ENCODE data around the gene CCDC50. TPM values are rescaled to one million over a fixed set of nuclear protein-coding genes. Genes with fewer than 3 reads are reported as not detected.

The CCDC50 gene
- total RNA-seq, 1 experiment from 2014 or later = 80.9 TPM

DNA sequence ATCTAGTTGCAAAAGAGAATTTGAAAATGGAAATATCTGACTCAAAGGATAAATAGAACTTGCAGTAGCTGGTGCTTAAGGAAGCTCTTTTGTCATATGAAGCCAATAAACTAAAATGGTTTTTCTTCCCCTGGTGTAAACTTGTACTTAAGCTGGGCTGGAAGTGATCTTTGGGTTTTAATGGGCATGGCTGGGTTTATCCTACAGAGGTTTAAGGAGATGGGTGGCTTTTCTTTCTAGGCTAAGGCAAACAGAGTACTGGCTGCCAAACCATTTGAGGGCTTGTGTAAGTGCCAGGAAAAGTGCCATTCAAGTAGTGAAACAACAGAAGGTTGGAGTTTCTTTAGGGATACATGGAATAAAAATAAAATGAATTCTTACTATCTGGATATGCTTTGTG, 13.2 kb downstream of the CCDC50 start:
- BruUV-seq (replicated peaks) = no TSS peak
- peak; percentile 50 for ATAC-seq
- no peaks in the 10 kb centered on the region for H3K27me3 ChIP-seq (ENCODE audit: low read length)
- intact Hi-C loops (cut with micrococcal nuclease) = no loop called here
- ChIA-PET CTCF (interaction anchor here (0.5 kb wide), 1 partner anchor 924 kb away, joined by 4 read pairs; no protein-coding TSS in a partner anchor), POLR2A (ENCODE audit: unreplicated experiment) (interaction anchor here (0.7 kb wide), 1 partner anchor 415 kb away, joined by 3 read pairs; no protein-coding TSS in a partner anchor)
- no peaks in the 10 kb centered on the region for H3K36me3 ChIP-seq (ENCODE audit: low read depth, low read length)
- H3K4me3 ChIP-seq (ENCODE audit: low read length) = no peak overlapping the region
- peak overlapping the region; percentile 34 for H3K27ac ChIP-seq (ENCODE audit: low read length)
- peaks cover 12% of the 10 kb centered on the region; the same call in 1 of the 2 replicates for H4K20me1 ChIP-seq (ENCODE audit: low read length)
- DNase-seq = peak; percentile 27
- H2AFZ ChIP-seq (ENCODE audit: low read length) = no peak overlapping the region
- no peaks in the 10 kb centered on the region for H3K9me2 ChIP-seq (replicated peaks; ENCODE audit: low read length)
- no peak for TF ChIP-seq EZH2phosphoT487 (IDR thresholded peaks at IDR 0.05; ENCODE audit: borderline replicate concordance, low read length)
- TF ChIP-seq CTCF (conservative IDR thresholded peaks at IDR 0.05; ENCODE audit: low read depth, low read length) = no peak
- TF ChIP-seq EZH2 (IDR thresholded peaks at IDR 0.05; ENCODE audit: low read length, unreplicated experiment) = no peak
- H3F3A ChIP-seq (ENCODE audit: low read length, unreplicated experiment) = peaks cover 4% of the 10 kb centered on the region
- no peaks in the 10 kb centered on the region for H3K9me3 ChIP-seq (ENCODE audit: low read length)
- H3K79me2 ChIP-seq (ENCODE audit: low read length) = peaks cover 98% of the 10 kb centered on the region
- H3K4me2 ChIP-seq (ENCODE audit: low read length) = peak overlapping the region; percentile 18; the same call in 1 of the 2 replicates
- H3K9ac ChIP-seq (ENCODE audit: low read length) = no peak overlapping the region
- peaks cover 57% of the 10 kb centered on the region for H3K4me1 ChIP-seq (ENCODE audit: insufficient read depth, low read length)

DNA sequence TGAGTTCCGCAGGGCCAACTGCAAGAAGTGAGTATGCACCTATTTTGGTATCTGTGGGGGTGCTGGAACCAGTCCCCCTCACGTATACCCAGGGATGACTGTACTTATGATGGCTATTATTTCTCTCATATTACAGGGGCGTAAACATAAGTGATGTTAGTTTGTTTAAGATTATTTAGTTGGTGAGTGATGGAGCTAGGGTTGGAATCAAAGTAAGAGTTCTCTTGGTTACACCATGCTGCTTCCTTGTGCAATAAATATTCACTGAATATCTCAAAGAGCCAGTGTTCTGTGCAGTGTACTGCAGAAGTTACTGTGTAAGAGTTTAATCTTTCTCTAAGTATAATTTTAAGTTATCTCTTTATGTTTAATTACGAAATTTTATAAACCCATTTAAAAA, 13.9 kb downstream of the CCDC50 start:
- CTCF ChIA-PET = interaction anchor here (0.5 to 0.6 kb wide), 2 partner anchors 58 to 923 kb away, joined by 4 to 9 read pairs; no protein-coding TSS in a partner anchor
- BruUV-seq (replicated peaks) = no TSS peak
- intact Hi-C loops (cut with micrococcal nuclease) = no loop called here
- peak; percentile 63 for DNase-seq
- Histone ChIP-seq H3F3A (ENCODE audit: low read length, unreplicated experiment) (peaks cover 4% of the 10 kb centered on the region), H3K9ac (ENCODE audit: low read length) (no peak overlapping the region), H4K20me1 (ENCODE audit: low read length) (peaks cover 12% of the 10 kb centered on the region; the same call in 1 of the 2 replicates), H3K4me3 (ENCODE audit: low read length) (no peak overlapping the region), H3K79me2 (ENCODE audit: low read length) (peaks cover 100% of the 10 kb centered on the region), H3K4me1 (ENCODE audit: insufficient read depth, low read length) (peaks cover 56% of the 10 kb centered on the region), H3K36me3 (ENCODE audit: low read depth, low read length) (no peaks in the 10 kb centered on the region), H3K9me3 (ENCODE audit: low read length) (no peaks in the 10 kb centered on the region), H3K9me2 (replicated peaks; ENCODE audit: low read length) (no peaks in the 10 kb centered on the region), H3K4me2 (ENCODE audit: low read length) (peak overlapping the region; percentile 18; the same call in 1 of the 2 replicates), H3K27ac (ENCODE audit: low read length) (peak overlapping the region; percentile 34), H2AFZ (ENCODE audit: low read length) (no peak overlapping the region), H3K27me3 (ENCODE audit: low read length) (no peaks in the 10 kb centered on the region)
- POLR2A ChIA-PET (ENCODE audit: unreplicated experiment) = interaction anchor here (0.6 kb wide), 1 partner anchor 987 kb away, joined by 5 read pairs; no protein-coding TSS in a partner anchor
- ATAC-seq = peak; percentile 83
- TF ChIP-seq CTCF (conservative IDR thresholded peaks at IDR 0.05; ENCODE audit: low read depth, low read length) = no peak
- no peak for TF ChIP-seq EZH2phosphoT487 (IDR thresholded peaks at IDR 0.05; ENCODE audit: borderline replicate concordance, low read length)
- no peak for TF ChIP-seq EZH2 (IDR thresholded peaks at IDR 0.05; ENCODE audit: low read length, unreplicated experiment)

DNA sequence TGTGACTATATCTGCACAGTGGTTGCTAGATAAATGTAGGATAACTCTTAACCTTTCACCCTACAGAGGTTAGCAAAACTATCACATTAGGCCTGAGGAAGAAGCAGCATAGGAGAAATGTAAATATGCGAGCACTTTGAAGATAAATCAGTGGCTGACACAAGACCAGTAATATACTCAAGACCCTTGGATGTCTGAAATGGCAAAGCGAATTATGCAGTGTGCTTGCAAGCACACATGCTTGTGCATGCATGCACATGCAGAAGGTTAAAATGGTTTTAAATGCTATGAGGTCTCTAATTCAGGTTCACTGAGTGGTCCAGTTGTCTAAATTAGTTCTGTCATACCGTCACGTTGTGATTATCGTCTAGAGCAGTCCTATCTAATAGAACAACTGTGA, 14.7 kb downstream of the CCDC50 start:
- H3K9me3 ChIP-seq (ENCODE audit: low read length) = no peaks in the 10 kb centered on the region
- H3K9ac ChIP-seq (ENCODE audit: low read length) = no peak overlapping the region
- H3F3A ChIP-seq (ENCODE audit: low read length, unreplicated experiment) = no peaks in the 10 kb centered on the region
- no peaks in the 10 kb centered on the region for H3K27me3 ChIP-seq (ENCODE audit: low read length)
- no peaks in the 10 kb centered on the region for H3K36me3 ChIP-seq (ENCODE audit: low read depth, low read length)
- H4K20me1 ChIP-seq (ENCODE audit: low read length) = peaks cover 12% of the 10 kb centered on the region; the same call in 1 of the 2 replicates
- H3K27ac ChIP-seq (ENCODE audit: low read length) = 0 out of 2 replicates have a peak overlapping the region, but pooled peaks have one; percentile 7
- ATAC-seq (no peak), DNase-seq (no peak)
- no peak for TF ChIP-seq CTCF (conservative IDR thresholded peaks at IDR 0.05; ENCODE audit: low read depth, low read length)
- TF ChIP-seq EZH2 (IDR thresholded peaks at IDR 0.05; ENCODE audit: low read length, unreplicated experiment) = no peak
- TF ChIP-seq EZH2phosphoT487 (IDR thresholded peaks at IDR 0.05; ENCODE audit: borderline replicate concordance, low read length) = no peak
- ChIA-PET CTCF (no interaction called here), POLR2A (ENCODE audit: unreplicated experiment) (no interaction called here)
- intact Hi-C loops (cut with micrococcal nuclease) = no loop called here
- H3K79me2 ChIP-seq (ENCODE audit: low read length) = peaks cover 100% of the 10 kb centered on the region
- H3K4me2 ChIP-seq (ENCODE audit: low read length) = 0 out of 2 replicates have a peak overlapping the region, but pooled peaks have one; percentile 18
- no peak overlapping the region for H3K4me3 ChIP-seq (ENCODE audit: low read length)
- no TSS peak for BruUV-seq (replicated peaks)
- no peaks in the 10 kb centered on the region for H3K9me2 ChIP-seq (replicated peaks; ENCODE audit: low read length)
- H3K4me1 ChIP-seq (ENCODE audit: insufficient read depth, low read length) = peaks cover 50% of the 10 kb centered on the region
- no peak overlapping the region for H2AFZ ChIP-seq (ENCODE audit: low read length)
